ENCODE data around the gene PCARE. TPM values are rescaled to one million over a fixed set of nuclear protein-coding genes. Genes with fewer than 3 reads are reported as not detected.
"Not testable (repeated sequence)": the region's sequence is repeated elsewhere in the genome, so short reads cannot be mapped to it uniquely, and the experiment has no call there.

PCARE gene
- not detected in 2 replicates for total RNA-seq (2014; rRNA removed; shearing (Covaris generic))
- not detected in 2 replicates for polyA plus RNA-seq (2014; cell fraction: nucleus; rRNA removed)

DNA sequence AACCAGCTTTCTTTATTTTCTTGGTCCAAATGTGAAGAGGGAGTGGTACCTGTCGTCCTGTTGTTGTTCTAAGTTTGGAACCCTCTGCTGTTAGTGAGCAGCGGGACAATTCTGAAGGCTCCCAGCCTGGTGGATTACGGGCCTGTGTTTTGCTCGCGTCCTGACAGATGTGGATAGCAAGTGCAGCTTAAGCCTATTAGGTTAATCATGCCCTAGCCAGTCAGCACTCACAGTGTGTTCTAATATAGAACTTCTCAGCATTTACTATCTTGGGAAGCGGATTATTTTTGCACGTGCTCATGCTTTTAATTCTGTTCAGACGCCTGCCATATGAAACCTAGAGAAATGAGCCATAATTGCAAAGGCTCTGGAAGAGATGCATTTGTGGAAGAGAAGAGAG lies at the start of gene PCARE:
TSS of gene PCARE (minus strand) at position 113 of the 400 bp plus-strand sequence. CDS start 262 bp downstream, outside the sequence.
- DNase-seq (ENCODE audit: extremely low read depth, low read depth), result no peak

DNA sequence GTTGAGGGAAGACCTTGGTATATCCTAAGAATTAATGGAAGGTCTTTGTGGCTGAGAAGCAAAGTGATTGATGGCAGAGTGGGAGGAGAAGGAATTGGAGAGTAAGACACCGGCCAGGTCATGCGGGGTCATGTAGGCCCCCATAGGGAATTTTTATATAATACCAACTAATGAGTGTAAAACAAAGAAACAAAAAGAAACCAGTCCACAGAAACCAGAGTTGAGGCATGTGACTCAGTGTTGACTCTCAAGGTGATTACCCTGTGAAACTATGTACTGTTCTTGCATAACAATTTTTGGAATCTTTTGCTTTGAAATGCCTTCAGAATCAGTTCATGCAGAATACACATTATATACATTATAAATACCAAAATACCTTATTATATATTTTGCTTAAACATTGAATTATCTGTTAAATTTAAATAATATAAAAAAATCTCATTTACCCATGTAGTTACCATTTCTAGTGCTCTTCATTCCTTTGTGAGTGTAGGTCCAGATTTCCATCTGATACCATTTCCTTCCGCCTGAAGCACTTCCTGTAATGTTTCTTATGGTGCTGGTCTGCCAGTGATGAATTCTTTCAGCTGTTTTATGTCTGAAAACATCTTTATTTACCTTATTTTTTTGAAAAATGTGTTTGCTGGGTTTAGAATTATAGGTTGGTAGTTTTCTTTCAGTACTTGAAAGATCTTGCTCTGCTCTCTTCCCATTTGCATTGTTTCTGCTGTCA lies 49.5 kb upstream of the PCARE start:
- DNase-seq (ENCODE audit: extremely low read depth, low read depth), result peak; percentile 22

DNA sequence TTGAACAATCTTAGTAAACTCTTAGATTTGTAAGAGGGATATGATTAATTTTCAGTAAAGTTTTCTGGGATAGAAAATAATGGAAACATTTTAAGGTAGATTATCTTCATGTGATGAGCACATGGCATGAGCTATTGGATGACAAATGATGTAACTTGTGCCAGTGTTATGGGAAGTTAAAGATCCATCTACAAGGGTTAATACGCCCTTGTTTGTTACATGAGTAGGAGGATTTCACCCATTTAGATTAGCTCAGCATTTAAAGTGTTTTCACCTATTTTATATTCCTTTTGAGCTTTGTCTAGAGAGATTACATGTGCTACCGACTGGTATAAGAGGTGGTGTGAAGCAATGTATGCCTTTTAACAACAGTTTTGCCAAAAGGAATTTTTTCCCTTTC lies 46.5 kb upstream of the PCARE start:
- no peak for DNase-seq (ENCODE audit: extremely low read depth, low read depth)

DNA sequence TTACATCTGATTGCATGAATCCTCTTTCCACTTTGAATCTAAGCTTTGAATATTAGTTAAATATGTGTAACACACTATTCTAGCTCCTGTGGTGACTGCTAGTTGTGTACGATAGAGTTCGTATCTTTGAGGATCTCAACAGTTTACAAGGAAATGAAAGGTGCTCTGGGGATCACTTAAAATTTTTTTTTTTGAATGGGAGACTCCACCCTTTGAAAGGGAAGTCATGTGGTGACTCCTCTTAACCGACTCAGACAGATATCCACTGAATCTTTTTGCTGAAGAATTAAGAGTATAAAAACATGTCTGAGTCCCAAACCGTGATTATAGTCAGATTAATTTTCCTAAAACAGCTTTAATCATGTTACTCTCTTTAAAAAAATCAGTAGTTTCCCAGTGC lies 44.9 kb upstream of the PCARE start:
- no peak for DNase-seq (ENCODE audit: extremely low read depth, low read depth)

DNA sequence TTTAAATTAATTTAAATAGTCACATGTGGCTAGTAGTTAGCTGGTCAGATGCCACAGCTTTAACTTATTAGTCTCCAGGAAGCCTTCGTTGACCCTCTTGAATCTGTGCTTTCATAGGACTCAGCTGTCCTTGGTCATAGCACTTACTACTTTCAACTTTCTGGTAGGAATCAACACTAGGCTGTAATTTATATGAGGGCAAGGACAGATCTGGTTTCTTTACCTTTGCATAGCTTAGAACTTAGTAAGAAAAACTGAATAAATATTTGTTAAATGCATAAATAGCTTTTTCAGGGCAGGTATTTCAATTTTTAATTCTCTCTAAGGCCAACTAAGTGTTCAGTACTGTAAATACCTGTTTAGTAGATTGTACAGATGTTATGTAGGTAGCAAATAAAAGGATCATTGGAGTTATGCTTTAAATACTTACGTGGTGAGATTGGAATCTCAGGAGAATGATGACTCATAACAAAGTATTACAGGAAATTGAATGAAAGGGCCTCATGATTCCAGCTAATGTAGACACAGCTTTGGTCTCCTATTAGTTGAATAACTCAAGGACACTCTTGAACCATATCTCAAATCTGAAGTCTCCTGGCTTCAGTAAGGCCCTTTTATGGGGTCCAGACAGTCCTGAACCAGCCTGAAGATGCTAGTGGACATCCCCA lies 43.4 kb upstream of the PCARE start:
- DNase-seq (ENCODE audit: extremely low read depth, low read depth), result peak; percentile 70

GRCh38 chr2:29115797-29116781 lies 41.8 kb upstream of the PCARE start:
- peak; percentile 62 for DNase-seq (ENCODE audit: extremely low read depth, low read depth)

DNA sequence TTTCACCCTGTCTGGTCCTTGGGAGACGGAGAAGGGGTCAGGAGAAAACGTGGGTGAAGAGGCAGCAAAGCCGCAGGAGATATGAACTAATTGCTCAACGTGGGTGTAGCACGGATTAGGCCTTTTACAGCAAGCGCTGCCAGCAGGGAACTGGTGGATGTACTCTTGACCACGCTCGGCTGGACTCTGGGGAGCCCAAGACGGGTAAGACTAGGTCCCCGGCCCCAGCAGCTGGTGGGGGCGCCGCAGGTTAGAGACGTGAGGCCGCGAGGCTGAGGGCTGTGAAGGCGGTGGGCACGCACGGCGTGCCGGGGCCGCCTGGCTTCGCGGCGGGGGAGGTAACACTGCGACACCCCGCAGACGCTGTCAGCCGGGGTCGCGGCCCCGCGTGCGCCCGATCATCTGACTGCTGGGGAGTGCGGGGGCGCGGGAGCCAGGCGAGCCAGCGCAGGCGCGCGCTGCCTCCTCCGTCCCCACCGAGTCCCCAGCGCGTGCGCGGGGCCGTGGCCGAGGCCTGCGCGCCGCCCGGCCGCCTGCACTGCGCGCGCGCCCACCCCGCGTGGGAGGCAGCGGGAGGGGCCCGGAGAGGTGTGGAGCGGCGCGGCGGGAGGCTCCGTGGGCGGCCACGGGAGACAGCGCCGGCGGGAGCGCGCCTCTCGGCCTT lies 40.8 kb upstream of the PCARE start, which contains the start of gene CLIP4:
TSS of gene CLIP4 (plus strand) at position 470 of the 664 bp plus-strand sequence. CDS start 5,974 bp downstream, outside the sequence.
- no peak for DNase-seq (ENCODE audit: extremely low read depth, low read depth)

DNA sequence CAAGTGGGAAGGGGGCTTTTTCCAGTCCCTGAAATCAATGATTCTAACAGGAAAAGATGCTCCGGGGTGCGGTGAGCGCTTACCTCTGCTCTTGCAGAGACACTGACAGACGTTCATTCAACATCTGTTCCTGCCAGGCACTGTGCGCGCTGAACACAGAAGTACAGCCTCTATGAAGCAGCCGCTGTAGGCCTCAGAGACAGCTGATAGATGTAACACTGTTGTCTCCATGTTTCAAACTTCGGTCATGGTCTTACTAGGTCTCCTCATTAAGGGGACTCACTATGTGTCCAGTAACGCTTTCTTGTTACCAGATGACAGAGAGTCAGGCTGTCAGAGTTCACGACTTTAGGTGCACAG lies 40.2 kb upstream of the PCARE start:
- DNase-seq (ENCODE audit: extremely low read depth, low read depth), result no peak

GRCh38 chr2:29113891-29114321 lies 39.6 kb upstream of the PCARE start:
- no peak for DNase-seq (ENCODE audit: extremely low read depth, low read depth)

DNA sequence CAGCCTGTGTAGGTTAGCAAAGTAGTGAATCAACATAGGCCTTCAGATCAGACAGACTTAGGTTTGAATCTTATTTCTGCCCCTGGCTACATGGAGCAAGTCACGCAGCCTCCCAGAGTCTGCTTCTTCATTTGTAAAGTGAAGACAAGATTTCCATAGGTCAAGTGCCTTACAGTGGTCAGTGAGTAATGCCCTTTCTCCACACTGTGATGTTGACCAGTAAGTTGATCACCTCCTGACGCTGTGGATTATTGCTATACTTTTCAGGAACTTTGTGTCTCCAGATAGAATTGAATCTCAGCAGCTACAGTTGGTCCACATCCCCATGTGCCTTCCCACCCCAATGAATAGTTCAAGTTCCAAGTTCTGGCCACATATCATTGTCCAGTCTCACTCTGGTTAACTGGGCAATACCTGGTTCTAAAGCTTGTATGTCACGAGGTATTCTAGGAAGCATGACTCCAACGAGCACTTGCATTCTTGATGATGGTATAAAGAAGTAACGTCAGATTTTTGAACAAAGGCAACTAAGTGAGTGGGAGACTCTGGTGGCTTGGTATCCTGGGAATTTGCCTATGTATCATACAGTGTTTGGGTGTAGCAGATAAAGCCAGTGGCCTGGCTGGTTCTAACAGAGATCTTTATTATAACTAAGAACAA lies 38.8 kb upstream of the PCARE start:
- no peak for DNase-seq (ENCODE audit: extremely low read depth, low read depth)

- no peak for DNase-seq (ENCODE audit: extremely low read depth, low read depth)
Observed at GRCh38 chr2:29112379-29112778, 38.1 kb upstream of the PCARE start.

- no peak for DNase-seq (ENCODE audit: extremely low read depth, low read depth)
Observed at GRCh38 chr2:29110916-29111535, 36.7 kb upstream of the PCARE start.

DNA sequence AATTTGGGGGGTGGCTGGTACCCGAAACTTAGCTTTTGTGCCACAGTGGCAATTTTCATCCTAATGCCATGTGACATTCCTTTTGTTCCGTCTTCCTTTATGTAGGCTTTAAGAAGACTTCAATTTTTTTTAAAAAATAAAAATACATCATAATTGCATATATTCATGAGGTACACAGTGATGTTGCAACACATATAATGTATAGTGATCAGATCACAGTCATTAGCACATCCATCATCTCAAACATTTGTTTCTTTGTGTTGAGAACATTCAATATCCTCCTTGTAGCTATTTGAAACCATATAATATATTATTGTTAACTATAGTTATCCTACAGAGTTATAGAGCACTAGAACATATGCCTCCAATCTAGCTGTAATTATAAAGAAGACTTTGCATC lies 34.9 kb upstream of the PCARE start:
- no peak for DNase-seq (ENCODE audit: extremely low read depth, low read depth)

DNA sequence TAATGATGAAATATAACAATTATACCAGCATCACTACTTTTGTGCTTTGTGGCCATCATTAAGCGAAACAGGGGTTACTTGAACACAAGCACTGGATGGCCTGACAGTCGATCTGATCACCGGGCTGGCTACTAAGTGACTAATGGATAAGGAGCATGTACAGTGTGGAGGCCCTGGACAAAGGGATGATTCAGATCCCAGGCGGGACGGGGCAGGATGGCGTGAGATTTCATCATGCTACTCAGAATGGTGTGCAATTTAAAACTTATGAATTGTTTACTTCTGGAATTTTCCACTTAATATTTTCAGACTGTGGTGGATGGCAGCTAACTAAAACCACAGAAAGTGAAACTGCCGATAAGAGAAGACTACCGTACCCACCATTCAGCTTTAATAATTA lies 33.9 kb upstream of the PCARE start:
- peak; percentile 94 for DNase-seq (ENCODE audit: extremely low read depth, low read depth)

GRCh38 chr2:29107547-29107946 lies 33.2 kb upstream of the PCARE start:
- not testable (repeated sequence) for DNase-seq (ENCODE audit: extremely low read depth, low read depth)

GRCh38 chr2:29106980-29107388 lies 32.7 kb upstream of the PCARE start:
- DNase-seq (ENCODE audit: extremely low read depth, low read depth), result no peak

DNA sequence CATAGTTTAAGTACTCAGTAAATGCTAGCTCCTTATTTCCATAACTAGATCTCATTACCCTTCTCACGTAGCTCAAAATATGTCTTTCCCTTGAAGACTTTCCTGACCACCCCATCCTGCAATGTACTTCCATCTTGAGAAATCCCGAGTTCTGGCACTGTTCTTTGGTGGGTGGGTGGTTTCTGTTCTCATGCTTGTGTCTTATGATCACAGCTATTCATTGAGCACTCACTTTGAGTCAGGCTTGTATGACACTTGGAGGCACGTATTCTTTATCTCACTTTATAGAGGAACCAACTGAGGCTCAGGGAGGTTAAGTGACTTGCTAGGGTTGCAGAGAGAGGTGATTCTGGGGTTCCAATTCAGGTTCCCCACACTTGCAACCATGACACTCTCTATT lies 31.9 kb upstream of the PCARE start:
- no peak for DNase-seq (ENCODE audit: extremely low read depth, low read depth)

DNA sequence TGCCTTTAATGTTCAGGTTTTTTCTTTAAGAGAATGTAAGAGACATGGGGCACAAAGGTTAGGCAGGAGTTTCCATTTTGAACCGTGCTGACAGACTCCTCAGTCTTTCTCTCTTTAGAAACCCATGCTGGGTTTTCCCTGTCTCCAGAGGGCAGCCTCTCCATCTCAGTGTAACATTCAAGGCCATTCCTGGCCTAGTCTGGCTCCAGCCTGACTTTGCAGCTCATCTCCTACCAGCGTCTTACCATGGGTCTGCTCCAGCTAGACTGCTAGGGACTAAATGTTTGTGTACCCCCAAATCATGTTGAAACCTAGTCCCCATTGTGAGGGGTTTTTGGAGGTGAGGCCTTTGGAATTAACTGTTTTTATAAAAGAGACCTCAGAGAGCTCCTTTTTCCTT lies 31.1 kb upstream of the PCARE start:
- DNase-seq (ENCODE audit: extremely low read depth, low read depth), result no peak

DNA sequence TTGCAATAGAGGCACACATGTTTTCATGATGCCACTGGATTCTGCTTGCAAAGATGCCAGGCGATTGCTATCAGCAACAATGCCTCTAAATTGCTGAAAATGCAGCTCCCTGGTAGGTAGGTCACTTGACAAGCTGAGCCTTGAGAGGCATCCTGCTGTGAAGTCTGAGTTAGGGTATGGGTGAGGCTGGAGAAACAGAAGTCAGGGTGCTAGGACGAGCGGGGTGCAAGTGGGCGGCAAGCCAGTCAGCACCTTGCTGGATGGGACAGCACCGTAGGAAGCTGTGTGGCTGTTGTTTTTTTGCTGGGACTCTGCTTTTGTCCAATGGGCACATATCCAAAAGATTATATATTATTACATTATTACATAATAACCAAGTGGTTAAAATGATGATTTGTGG lies 30.4 kb upstream of the PCARE start:
- DNase-seq (ENCODE audit: extremely low read depth, low read depth), result no peak
